ENCODE data around the gene GRM4. TPM values are rescaled to one million over a fixed set of nuclear protein-coding genes. Genes with fewer than 3 reads are reported as not detected.
"Not testable (repeated sequence)": the region's sequence is repeated elsewhere in the genome, so short reads cannot be mapped to it uniquely, and the experiment has no call there.

GRM4 gene
- total RNA-seq, 1 donor from 2014 or later: not detected

GRCh38 chr6:34047913-34048867, 97.7 kb downstream of the GRM4 start:
- DNase-seq (ENCODE audit: low read depth in 2 of 2): no peak

- no peak for DNase-seq (ENCODE audit: low read depth in 2 of 2)
Measured at GRCh38 chr6:34046617-34047016, 99.3 kb downstream of the GRM4 start.

- DNase-seq (ENCODE audit: low read depth in 2 of 2): no peak
Measured at GRCh38 chr6:34045771-34046170, 100.1 kb downstream of the GRM4 start.

DNA sequence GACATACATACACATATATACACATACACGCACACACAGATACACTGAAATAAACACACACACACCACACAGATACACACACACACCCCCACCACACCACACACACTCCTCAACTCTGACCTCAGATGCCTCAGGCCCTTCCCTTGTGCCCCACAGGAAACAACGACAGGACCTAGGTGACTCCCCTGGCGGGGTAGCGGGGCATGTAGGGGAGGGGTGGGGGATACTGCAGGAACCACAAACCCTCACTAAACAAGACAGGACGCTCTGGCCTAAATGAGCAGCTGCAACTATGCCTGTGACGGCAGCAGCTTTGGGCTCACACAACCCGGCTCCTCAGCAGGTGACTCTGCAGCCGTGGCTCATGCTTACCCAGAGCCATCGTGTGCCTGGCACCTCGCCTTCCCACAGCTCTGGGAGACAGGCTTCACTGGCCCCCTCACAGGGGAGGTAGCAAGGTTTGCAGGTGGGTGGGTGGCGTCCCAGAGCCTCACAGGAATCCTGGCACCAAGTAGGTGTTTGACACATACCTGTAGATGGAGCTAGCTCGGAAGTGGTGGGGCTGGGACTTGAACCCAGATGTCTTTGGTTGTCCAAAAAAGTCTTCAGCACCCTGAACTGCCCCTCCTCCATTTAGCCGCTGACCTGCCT, 100.8 kb downstream of the GRM4 start:
- DNase-seq (ENCODE audit: low read depth in 2 of 2): no peak

- DNase-seq (ENCODE audit: low read depth in 2 of 2): no peak
Measured at GRCh38 chr6:34043359-34043758, 102.5 kb downstream of the GRM4 start.

DNA sequence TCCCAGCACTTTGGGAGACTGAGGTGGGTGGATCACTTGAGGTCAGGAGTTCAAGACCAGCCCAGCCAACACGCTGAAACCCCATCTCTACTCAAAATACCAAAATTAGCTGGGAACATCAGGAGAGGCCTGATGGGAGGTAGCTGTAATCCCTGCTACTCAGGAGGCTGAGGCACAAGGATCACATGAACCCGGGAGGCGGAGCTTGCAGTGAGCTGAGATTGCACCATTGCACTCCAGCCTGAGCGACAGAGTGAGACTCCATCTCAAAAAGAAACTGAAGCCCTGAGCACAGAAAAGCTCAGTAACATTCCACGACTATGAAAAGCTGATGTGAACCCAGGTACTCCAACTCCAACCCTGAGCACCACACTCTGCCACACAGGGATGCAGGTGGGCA, 103.9 kb downstream of the GRM4 start:
- DNase-seq (ENCODE audit: low read depth in 2 of 2): not testable (repeated sequence)

GRCh38 chr6:34041385-34041784, 104.5 kb downstream of the GRM4 start:
- no peak for DNase-seq (ENCODE audit: low read depth in 2 of 2)

DNA sequence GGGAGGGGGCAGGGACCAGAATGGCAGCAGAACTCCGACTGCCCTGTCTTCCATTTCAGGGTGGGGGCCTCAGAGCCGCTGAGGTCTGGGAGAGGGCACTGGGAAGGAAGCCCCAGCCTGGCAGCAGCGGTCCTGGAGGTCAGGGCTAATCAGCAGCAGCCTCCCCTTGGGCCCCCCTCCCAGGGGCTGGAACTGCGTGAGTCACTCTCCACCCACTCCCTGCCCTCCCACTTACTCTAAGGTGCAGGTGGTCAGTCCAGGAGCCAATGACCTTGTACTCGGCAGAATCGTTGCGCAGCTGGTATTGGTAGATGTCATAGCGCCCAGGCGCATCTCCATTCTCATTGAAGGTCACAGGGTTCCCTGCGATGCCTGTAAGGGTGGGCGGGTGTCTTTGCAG, 105.9 kb downstream of the GRM4 start:
- no peak for DNase-seq (ENCODE audit: low read depth in 2 of 2)

GRCh38 chr6:34037151-34037550, 108.7 kb downstream of the GRM4 start:
- DNase-seq (ENCODE audit: low read depth in 2 of 2): no peak

GRCh38 chr6:34036357-34037069, 109.4 kb downstream of the GRM4 start:
- DNase-seq (ENCODE audit: low read depth in 2 of 2): no peak

DNA sequence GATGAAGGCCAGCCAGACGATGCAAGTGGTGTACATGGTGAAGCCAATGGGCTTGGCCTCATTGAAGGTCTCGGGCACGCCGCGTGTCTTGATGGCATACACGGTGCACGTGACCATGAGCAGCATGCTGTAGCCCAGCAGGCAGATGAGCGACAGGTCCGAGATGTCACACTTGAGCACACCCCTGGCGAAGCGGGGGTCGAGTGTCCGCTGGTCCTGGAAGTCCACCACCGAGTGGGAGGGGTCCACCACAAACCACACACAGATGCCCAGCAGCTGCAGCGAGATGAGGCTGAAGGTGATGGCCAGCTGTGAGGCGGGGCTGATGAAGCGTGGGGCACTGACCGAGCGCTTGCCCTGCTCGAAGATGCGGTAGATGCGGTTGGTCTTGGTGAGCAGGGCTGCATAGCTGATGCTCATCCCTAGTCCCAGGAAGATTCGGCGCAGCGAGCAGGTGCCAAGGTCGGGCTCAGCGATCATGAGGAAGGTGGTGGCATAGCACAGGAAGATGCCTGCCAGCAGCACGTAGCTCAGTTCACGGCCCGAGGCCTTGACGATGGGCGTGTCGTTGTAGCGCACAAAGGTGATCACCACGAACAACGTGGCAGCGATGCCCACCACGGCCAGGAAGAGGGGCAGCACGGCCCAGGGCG, 110.1 kb downstream of the GRM4 start:
- no peak for DNase-seq (ENCODE audit: low read depth in 2 of 2)

- DNase-seq (ENCODE audit: low read depth in 2 of 2): no peak
Measured at GRCh38 chr6:34035161-34035560, 110.7 kb downstream of the GRM4 start.

DNA sequence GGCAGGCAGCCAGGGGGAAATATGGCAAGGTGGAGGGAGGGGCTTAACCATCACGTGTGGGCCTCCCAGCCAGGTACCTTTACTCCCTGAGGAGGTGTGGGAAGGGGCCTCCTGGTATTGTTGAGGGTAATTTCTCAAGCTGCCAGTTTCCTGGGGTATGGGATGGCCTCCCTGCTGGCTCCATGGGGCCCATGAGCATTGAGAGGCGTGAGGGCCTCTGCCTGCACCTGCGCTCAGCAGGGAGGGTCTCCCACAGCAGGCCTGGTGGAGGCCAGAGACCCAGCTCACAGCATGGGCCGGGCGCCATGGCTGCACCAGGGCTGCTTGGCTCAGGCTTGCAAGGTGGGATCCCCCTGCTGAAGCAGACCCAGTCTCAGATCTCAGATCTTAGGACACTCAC, 113.0 kb downstream of the GRM4 start:
- no peak for DNase-seq (ENCODE audit: low read depth in 2 of 2)

DNA sequence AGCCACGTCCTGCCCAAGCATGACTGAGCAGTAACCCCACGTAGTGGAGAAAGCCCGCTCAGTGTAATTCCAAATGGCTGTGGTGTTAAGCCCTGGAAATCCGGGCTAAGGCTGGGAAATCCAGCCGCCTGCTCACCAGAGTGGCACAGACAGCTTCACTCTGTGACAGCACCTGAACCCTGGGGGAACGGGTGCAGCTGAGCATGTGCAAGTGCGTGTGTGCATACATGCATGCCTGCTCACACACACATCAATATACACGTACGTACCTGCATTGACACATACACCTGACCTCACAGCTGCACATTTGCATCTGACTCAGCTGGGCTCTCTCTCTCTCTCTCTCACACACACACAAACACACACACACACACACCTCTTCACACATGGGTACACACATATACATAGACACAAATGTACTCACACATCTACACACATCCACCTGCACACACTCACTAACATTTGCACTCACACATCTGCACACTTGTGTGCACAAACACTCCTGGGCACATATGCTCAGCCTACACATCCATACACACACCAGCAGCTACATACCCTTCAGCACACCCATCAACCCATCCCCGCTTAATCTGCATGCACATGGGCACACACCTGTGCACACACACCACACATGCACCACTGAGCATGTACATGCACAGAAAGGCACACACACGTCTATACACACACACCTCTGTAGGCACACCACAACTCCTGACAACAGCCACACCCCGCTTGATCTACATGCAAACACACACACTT, 114.1 kb downstream of the GRM4 start:
- no peak for DNase-seq (ENCODE audit: low read depth in 2 of 2)

DNA sequence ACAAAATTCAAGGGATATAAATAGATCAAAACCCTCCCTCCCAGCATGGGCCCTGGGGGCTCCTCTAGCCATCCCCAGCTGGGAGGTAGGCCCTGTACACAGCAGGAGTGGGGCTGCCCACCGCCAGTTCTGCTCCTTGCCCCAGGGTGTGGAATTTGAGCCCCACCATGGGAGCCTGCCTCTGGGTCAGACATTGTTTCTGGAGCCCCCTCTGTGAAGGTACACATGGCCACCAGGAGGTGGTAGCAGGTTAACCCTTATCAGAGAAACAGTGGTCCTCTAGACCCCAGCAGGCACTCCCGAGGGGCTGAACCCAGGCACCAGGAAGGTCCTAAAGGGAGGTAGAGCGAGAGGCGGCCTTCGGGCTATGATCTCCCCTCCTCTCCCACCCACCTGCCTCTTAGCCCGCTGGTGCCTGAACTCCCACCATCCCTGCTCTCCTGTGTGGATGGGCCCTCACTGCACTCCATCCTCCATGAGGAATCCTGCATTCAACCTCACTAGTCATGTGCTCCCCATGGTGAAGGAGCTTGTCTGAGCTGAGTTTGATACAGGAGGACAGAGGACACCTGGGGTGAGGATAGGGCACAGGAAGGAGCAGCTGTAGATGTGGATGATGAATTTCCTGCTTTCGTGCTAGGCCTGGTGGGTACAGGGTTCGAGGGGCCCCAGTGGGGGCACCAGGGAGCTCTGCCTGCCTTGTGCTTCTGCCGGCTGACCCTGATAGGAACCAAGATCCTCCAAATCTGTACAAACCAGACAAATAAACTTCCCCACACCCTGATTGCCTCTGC, 114.9 kb downstream of the GRM4 start:
- DNase-seq (ENCODE audit: low read depth in 2 of 2): no peak

GRCh38 chr6:34029489-34030280, 116.2 kb downstream of the GRM4 start:
- DNase-seq (ENCODE audit: low read depth in 2 of 2): no peak

- DNase-seq (ENCODE audit: low read depth in 2 of 2): no peak
Measured at GRCh38 chr6:34028691-34029360, 117.1 kb downstream of the GRM4 start.

GRCh38 chr6:34027939-34028441, 117.9 kb downstream of the GRM4 start:
- DNase-seq (ENCODE audit: low read depth in 2 of 2): no peak
